Measurements from ENCODE around the gene POLE4.

POLE4 gene, protein sequence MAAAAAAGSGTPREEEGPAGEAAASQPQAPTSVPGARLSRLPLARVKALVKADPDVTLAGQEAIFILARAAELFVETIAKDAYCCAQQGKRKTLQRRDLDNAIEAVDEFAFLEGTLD

DNA sequence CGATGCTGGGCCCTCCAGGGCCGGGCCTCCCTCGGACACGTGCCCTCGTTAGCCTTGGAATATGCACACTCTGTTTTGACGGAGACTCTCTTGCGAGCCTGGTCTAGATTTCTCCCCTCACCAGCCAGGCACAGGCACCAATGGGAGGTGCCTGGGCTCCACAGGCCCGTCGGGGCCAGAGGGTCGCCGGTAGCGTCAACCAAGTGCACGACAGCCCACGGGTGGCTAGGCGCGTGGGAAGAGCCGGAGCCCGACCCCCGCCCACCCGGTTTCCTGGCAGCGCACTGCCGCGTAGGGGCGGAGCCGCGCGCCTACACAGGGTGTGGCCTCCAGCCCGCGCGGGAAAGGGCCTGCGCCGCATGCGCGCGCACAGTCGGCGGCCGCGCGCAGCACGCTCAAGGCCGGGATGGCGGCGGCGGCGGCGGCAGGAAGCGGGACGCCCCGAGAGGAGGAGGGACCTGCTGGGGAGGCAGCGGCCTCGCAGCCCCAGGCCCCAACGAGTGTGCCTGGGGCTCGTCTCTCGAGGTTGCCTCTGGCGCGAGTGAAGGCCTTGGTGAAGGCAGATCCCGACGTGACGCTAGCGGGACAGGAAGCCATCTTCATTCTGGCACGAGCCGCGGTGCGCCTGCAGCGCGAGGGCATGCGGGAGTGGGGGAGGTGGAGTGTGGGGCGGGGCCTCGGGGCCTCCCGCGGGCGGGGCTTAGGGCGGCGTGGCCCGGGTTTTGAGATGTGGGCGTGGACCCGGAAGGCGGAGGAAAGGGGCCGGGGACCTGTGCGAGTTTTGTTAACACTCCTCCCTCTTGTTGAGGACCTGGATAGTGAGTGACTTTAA is at the start of gene POLE4:
TSS of gene POLE4 (plus strand) at position 370 of the 832 bp plus-strand sequence. CDS start at position 407, 37 bp downstream.
- peak in 55 of 56 donors; percentile 39 to 97 (median 88) for DNase-seq

- DNase-seq, result peak in 1 of 56 donors; percentile 8
Measured at GRCh38 chr2:74908748-74909444, 49.5 kb upstream of the POLE4 start.

DNA sequence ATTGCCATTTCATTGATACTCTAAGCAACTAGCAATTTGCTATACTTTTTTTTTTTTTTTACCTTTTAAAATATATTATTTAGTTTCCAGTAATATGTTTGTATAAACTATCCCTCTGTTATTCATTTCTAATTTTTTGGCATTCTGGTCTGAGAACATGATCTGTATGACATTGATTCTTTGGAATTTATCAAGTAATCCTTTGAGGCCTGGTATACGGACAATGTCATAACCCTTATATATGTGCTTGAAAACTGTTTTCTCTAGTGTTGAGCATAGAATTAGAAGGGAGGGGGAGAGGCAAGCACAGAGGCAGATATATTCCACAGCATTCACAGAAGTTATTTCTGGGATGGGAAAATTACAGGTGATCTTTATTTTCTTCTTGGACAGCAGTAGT is 48.2 kb upstream of the POLE4 start:
- no peak for DNase-seq

DNA sequence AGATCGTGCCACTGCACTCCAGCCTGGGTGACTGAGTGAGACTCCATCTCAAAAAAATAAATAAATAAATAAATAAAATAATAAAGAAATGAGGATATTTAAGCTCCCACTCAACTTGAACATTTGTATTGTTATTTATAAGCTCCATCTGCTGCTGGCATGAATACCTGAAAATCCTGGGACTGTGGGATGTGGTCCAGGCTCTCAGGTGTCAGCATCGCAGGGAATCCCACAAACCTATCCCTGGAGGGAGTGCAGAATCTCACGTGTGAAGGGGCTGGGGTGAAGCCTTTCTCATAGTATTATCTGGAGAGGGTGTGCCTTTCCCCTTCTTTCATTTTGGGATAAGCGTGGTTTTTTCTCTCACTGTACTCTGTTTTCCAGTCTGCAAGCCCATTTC is 47.4 kb upstream of the POLE4 start:
- no peak for DNase-seq

DNA sequence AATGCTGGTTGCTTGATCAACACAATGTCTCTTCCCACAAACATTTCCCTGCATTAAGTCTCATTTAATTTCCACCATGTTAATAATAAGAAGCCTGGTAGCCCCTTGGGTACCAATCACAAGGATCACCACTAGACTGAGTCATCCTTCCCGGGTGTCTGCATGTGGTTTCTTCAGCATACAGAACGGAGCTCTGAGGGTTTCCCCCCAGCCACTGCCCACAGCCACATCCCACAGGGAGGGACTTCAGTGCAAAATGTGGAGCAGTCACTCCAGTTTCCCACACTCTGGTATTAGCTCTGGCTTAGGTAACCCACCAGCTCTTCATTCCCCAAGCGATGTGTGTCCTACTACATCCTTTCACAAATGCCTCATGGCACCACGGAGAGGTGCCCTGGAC is 42.7 kb upstream of the POLE4 start:
- no peak for DNase-seq

DNA sequence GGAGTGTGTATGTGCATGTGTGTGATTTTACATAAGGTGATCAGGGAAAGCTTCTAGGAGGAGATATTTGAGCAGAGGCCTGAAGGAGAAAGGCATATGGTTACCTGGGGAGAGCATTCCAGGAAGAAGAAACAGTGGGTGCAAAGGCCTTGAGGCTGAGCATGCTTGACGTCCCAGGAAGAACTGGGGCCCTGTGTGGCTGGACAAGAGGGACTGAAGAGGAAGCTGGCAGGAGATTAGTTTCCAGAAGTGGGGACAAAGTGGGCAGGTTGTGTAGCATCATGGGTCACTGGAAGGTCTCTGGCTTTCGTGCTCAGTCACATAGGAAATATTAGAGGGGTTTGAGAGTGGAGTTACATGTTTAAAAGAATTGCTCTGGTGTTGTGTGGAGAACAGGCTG is 42.0 kb upstream of the POLE4 start:
- no peak for DNase-seq

DNA sequence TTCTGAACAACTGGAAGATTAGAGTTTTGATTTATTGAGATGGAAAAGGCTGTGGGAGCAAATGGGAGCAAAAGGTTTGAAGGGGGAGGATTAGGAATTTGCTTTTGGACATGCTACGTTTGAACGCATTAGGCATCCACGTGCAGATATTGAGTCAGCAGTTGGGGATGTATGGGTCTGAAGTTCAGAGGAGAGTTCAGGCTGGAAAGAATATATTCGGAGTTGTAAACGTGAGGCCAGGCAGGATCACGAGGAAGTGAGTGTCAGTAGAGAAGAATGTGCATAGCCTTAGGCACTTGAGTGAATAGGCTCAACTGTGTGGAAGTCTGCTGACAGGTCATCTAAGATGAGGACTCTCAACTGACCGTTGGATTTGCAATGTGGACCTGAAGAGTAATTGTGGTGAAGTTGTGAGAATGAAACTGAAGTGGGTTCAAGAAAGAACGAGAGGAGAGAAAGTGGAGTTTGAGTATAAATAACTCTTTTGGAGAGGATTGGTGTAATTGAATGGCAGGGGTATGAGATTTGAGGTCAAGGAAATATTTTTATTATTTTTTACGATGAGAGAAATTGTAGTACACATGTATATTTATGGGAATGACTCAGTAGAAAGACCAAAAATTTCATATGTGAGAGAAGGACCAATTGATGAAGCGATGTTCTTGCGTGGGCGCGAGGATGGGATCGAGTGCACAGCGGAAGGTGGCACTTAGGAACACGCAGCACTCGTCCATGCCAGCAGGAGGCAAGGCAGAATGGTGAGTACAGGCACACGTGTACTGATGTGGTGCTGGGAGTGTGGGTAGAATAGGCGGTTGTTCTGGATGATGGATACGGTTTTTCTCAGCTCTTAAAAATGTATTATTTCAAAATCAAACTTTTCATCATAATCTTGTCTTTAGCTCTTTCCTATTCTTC is 40.5 kb upstream of the POLE4 start:
- DNase-seq, result no peak

GRCh38 chr2:74919827-74920226 is 38.6 kb upstream of the POLE4 start:
- DNase-seq, result peak in 42 of 56 donors; percentile 3 to 82 (median 38)

DNA sequence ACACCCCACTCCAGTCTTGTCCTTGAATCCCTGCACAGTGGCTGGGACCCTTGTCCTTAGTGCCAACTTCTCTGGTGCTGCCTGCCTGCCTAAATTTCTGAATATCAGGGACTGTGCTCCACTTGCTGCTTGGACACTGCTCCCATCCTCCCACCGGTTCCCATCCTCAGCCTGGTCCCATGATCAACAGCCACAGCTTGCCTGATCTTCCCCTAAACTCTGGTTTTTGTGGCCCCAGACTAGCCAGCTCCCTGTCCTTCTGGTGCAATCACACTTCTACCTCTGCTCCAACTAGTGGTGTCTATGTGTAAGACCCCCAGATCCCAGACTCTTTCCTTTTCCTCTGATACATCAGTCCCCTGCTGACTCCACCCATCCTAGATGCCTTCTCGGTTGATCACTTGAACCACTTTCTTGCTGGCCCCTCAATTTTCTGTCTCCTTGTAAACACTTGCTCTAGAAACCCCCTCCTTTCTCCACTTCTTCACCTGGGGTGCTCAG is 37.2 kb upstream of the POLE4 start:
- DNase-seq, result no peak

GRCh38 chr2:74922592-74923227 is 35.7 kb upstream of the POLE4 start:
- DNase-seq, result no peak

DNA sequence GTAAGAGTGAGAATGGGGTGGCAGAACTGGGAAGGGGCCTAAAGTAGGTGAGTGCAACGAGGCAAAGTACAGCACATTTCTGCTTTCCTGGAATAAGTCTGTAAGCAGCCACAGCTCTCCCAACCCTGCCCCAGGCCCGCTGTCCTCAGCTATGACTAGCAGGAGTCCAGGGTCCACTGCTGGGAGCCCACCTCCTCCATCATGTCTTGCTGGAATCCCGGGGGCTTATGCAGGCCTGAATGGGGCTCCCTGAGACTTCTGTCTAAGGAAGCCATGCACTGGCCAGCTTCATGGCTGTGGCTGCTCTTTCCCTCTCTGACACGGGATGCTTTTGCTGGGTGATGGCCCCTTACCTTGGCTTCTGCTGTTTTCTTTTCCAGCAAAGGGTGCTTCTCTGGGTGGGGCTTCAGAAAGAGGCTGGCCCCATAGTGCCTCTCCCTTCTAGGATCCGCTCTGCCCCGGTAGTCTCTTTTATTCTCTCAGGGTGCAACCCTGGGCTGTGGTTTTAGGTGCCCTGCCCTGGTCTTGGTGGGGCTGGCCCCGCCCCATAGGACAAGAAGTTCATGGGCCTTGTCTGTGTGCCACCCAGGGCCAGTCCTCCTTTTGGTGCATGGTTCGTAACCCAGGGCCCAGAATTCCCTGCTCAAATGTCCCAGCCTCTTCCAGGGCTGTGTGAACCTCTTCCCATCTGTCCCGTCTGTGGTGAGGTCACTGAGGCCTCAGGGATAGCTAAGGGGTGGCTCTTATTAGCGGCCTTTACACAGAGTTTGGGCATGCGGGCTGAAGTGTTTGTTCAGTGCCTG is 33.8 kb upstream of the POLE4 start:
- no peak for DNase-seq

- DNase-seq, result no peak
Measured at GRCh38 chr2:74925361-74925786, 33.1 kb upstream of the POLE4 start.

- no peak for DNase-seq
Measured at GRCh38 chr2:74927621-74928020, 30.8 kb upstream of the POLE4 start.

DNA sequence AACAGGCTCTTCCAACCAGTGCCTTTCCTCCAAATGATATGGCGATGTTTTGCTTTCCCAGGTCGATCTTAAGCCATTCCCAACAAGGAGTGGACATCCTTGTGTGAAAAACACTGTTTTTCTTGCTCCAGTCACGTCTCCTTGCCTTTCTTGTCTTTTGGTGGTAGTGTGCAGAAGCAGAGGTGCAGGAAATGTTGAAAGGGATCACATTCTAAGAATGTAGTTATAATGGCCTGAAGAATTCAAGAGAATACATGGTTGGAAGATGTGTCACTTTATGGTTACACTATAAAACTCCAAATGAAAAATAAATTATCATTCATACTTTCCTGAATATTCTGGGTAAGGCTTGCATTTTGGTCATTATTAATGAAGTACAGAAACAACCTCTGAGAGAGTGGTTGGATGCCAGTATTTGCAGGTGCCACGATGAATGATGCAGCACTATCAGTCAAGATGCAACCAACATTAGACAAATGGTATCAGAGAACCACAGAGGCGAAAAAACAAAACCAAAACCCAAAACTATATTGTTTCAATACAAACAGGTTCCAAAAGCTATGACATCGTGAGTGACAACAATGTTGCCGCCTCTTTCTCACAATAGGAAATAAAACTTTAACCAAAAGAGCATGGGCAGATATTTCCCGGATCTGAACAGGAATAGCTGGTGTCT is 27.5 kb upstream of the POLE4 start:
- no peak for DNase-seq

- peak in 4 of 56 donors; percentile 11 to 26 (median 16) for DNase-seq
Measured at GRCh38 chr2:74931940-74932339, 26.5 kb upstream of the POLE4 start.

- no peak for DNase-seq
Measured at GRCh38 chr2:74935975-74936391, 22.5 kb upstream of the POLE4 start.

DNA sequence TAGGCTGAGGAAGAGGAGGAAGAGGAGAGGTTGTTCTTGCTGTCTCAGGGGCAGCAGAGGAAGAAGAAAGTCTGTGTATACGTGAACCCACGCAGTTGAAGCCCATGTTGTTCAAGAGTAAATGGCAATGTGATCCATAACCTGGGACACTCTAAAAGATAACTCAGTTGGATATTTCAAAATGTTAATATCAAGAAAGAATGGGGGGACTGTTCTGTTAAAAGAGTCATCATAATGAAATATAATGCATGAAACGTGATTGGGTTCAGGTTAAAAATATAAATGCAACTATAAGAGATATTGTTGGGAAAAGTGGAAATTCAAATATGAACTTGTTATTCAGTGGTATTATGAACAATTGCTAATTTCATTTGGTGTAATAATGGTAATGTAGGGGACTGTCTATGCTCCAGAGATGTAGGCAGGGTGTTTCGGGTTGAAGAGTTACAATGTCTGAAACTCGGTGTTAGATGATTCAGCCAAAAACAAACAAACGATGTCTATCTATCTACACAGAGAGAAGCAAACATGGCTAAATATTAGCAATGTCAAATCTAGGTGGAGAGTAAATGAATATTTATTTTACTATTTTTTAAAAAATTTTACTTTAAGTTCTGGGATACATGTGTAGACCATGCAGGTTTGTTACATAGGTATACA is 21.1 kb upstream of the POLE4 start:
- no peak for DNase-seq

DNA sequence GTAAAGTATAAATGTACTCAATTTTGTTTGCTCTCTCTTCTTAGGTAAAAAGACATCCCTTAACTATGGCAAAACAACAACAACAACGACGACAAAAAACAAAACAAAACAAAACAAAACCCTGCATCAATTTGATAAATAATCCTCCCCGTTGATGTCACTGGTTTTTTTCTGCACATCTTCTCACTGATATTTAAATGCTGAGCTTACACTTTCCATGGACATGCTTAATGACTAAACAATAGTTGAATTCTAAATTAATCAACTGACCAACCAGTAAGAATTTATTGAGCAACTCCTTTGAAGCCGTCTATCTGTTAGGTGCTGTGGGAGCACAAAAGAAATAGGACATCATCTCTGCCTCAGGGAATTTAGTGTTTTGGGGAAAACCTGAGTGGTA is 20.2 kb upstream of the POLE4 start:
- no peak for DNase-seq

Data from nucleus accumbens (tissue), 56 donors.